Endothelial cell (in vitro differentiated cells): Measurements from ENCODE around the gene NAA25. TPM values are rescaled to one million over a fixed set of nuclear protein-coding genes. Genes with fewer than 3 reads are reported as not detected.
"Not testable (repeated sequence)": the region's sequence is repeated elsewhere in the genome, so short reads cannot be mapped to it uniquely, and the experiment has no call there.

ENCODE experiments used
- DNase-seq: peaks from one replicate; pipeline ENCODE4 v3.0.0; 2021; ENCODE audit warnings: low spot score
- H3K27ac Mint-ChIP-seq: one replicate; pipeline ENCODE4 v1.8.0; 2021; ENCODE audit warnings: mixed read lengths, inconsistent platforms; ENCODE audit not compliant: unreplicated experiment
- H3K27me3 Mint-ChIP-seq: one replicate; pipeline ENCODE4 v1.8.0; 2021; ENCODE audit warnings: mild to moderate bottlenecking, moderate library complexity, mixed read lengths, inconsistent platforms; ENCODE audit not compliant: unreplicated experiment
- H3K36me3 Mint-ChIP-seq: one replicate; pipeline ENCODE4 v1.8.0; 2021; ENCODE audit warnings: mild to moderate bottlenecking, low read depth, mixed read lengths, inconsistent platforms; ENCODE audit not compliant: unreplicated experiment
- H3K4me1 Mint-ChIP-seq: one replicate; pipeline ENCODE4 v1.8.0; 2021; ENCODE audit warnings: mild to moderate bottlenecking, mixed read lengths, inconsistent platforms; ENCODE audit not compliant: unreplicated experiment
- H3K4me3 Mint-ChIP-seq: one replicate; pipeline ENCODE4 v1.8.0; 2021; ENCODE audit warnings: mild to moderate bottlenecking, mixed read lengths, inconsistent platforms; ENCODE audit not compliant: unreplicated experiment
- H3K9me3 Mint-ChIP-seq: one replicate; pipeline ENCODE4 v1.8.0; 2021; ENCODE audit warnings: mixed read lengths, inconsistent platforms; ENCODE audit not compliant: unreplicated experiment
- total RNA-seq: library from RNA; stranded (reverse); fragmentation: NEBNext Ultra II Directional; extraction: Animal tissue kit (Norgen Biotek cat#: 25700); gene quantifications from one replicate; pipeline ENCODE4 v1.2.1, GENCODE V29; 2021; ENCODE audit not compliant: unreplicated experiment
- TF ChIP-seq, protein P1 (sequence below): fragments of 200-600 bp; sonication (generic); IDR thresholded peaks from one replicate; pipeline ENCODE4 v1.5.0; 2021; ENCODE audit warnings: antibody characterized with exemption; ENCODE audit not compliant: unreplicated experiment

The NAA25 gene
- total RNA-seq, 1 donor from 2014 or later: 23.4 TPM

DNA sequence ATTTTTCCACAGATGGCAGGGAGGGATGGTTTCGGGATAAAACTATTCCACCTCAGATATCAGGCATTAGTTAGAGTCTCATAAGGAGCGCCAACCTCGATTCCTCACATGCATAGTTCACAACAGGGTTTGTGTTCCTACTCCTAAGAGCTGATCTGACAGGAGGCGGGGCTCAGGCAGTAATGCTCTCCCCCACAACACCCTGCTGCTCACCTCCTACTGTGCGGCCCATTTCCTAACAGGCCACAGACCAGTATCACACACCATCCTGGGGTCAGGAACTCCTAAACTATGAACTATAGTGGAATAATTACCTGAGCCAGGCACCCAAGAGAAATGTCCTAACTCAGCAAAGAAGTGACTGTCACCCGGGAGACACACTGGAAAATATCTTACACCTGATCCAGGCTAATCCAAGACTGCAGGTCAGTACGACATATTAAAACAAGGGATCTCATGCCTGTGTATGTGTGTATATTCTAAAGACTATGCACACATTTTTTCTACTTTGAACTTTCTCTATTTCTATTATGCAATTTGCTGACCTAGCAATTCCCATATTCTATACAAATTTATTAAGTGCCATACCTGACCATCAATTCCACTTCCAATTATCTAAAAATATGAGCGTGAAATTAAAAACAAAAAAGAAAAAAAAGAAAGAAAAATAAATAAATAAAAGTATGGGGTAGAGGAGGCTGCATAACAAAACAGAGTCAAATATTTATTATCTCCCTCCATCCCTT, 4.7 kb downstream of the NAA25 start:
- TF ChIP-seq, protein P1, sequence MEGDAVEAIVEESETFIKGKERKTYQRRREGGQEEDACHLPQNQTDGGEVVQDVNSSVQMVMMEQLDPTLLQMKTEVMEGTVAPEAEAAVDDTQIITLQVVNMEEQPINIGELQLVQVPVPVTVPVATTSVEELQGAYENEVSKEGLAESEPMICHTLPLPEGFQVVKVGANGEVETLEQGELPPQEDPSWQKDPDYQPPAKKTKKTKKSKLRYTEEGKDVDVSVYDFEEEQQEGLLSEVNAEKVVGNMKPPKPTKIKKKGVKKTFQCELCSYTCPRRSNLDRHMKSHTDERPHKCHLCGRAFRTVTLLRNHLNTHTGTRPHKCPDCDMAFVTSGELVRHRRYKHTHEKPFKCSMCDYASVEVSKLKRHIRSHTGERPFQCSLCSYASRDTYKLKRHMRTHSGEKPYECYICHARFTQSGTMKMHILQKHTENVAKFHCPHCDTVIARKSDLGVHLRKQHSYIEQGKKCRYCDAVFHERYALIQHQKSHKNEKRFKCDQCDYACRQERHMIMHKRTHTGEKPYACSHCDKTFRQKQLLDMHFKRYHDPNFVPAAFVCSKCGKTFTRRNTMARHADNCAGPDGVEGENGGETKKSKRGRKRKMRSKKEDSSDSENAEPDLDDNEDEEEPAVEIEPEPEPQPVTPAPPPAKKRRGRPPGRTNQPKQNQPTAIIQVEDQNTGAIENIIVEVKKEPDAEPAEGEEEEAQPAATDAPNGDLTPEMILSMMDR: no peak

DNA sequence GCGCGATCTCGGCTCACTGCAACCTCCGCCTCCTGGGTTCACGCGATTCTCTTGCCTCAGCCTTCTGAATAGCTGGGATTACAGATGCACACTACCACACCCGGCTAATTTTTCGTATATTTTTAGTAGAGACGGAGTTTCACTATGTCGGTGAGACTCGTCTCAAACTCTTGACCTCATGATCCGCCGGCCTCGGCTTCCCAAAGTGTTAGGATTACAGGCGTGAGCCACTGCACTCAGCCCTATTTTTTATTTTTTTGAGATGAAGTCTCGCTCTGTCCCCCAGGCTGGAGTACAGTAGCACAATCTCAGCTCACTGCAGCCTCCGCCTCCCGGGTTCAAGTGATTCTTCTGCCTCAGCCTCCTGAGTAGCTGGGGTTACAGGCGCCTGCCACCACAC, 5.8 kb downstream of the NAA25 start:
- Mint-ChIP-seq H3K4me1 (peaks cover 17% of the 10 kb centered on the region), H3K36me3 (peaks cover 11% of the 10 kb centered on the region)
- not testable (repeated sequence) for H3K27ac Mint-ChIP-seq, DNase-seq, H3K9me3 Mint-ChIP-seq, H3K27me3 Mint-ChIP-seq, H3K4me3 Mint-ChIP-seq

More for the DNA sequence above, 4.7 kb downstream of the NAA25 start:
- no peak for DNase-seq
- Mint-ChIP-seq H3K27me3 (peaks cover 7% of the 10 kb centered on the region), H3K4me1 (peaks cover 20% of the 10 kb centered on the region), H3K4me3 (no peak overlapping the region), H3K9me3 (no peaks in the 10 kb centered on the region), H3K27ac (no peak overlapping the region), H3K36me3 (peaks cover 5% of the 10 kb centered on the region)

DNA sequence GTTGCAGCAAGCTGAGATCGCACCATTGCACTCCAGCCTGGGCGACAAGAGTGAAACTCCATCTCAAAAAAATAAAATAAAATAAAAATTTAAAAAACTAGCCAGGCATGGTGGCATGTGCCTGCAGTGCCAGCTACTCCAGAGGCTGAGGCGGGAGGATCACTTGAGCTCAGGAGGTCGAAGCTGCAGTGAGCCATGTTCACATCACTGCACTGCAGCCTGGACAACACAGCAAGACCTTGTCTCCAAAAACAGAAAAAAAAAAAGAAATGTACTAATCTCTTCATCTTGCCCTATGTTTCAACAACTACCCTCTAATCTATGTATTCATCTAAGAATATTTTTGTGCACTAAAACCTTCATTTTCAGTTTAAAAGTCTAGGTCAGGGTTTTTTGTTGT, 6.5 kb downstream of the NAA25 start:
- Mint-ChIP-seq H3K36me3 (peaks cover 11% of the 10 kb centered on the region), H3K4me3 (no peak overlapping the region), H3K27me3 (peaks cover 3% of the 10 kb centered on the region), H3K27ac (no peak overlapping the region), H3K4me1 (peaks cover 11% of the 10 kb centered on the region), H3K9me3 (no peaks in the 10 kb centered on the region)
- TF ChIP-seq, protein P1: no peak
- DNase-seq: no peak

DNA sequence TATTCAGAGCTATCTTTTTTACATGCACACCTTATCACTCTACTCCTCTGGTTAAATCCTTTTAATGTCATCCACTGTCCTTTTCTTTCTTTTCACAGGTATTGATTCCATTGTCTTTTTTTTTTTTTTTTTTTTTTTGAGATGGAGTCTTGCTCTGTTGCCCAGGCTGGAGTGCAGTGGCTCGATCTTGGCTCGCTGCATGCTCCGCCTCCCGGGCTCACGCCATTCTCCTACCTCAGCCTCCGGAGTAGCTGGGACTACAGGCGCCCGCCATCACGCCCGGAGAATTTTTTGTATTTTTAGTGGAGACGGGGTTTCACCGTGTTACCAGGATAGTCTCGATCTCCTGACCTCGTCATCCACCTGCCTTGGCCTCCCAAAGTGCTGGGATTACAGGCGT, 8.1 kb downstream of the NAA25 start:
- H3K9me3 Mint-ChIP-seq, H3K4me3 Mint-ChIP-seq, H3K27ac Mint-ChIP-seq, H3K27me3 Mint-ChIP-seq, H3K4me1 Mint-ChIP-seq, DNase-seq: not testable (repeated sequence)
- H3K36me3 Mint-ChIP-seq: peaks cover 11% of the 10 kb centered on the region

DNA sequence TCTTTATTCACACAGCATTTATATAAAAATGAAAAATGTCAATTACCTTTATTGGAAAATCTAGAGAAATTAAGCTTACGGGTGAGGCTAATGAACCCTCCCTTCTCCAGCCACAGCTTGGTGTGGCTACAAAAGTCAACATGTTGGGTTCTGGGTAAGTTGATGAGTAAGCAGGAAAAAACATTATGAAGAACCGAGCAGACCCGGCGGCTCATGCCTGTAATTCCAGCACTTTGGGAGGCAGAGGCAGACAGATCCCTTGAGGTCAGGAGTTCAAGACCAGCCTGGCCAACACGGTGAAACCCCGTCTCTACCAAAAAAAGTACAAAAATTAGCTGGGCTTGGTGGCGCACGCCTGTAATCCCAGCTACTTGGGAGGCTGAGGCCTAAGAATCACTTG, 10.9 kb downstream of the NAA25 start:
- H3K36me3 Mint-ChIP-seq: peaks cover 11% of the 10 kb centered on the region
- H3K9me3 Mint-ChIP-seq: no peaks in the 10 kb centered on the region
- no peaks in the 10 kb centered on the region for H3K4me1 Mint-ChIP-seq
- H3K4me3 Mint-ChIP-seq: no peak overlapping the region
- no peak overlapping the region for H3K27ac Mint-ChIP-seq
- TF ChIP-seq, protein P1: no peak
- H3K27me3 Mint-ChIP-seq: no peaks in the 10 kb centered on the region
- no peak for DNase-seq

DNA sequence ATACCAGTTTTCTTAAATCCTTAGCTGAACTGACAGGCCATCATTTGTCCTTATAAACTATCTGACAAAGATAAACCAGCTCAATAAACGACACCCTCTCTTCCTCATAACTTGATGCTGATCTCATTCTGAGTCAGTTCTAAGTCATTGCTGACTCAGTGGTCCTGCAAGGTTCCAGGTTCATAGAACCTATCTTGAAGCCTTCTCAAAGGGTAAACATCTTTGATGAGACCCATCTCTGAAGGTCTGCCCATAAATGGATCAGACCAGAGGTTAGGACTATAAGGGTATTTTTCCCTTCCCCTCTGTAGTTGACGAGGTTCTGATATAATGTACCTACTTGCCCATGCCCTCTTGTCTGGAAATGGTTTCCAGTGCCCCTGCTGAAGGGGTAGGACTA, 11.9 kb downstream of the NAA25 start:
- Mint-ChIP-seq H3K36me3 (peaks cover 11% of the 10 kb centered on the region), H3K9me3 (no peaks in the 10 kb centered on the region), H3K27ac (no peak overlapping the region), H3K27me3 (no peaks in the 10 kb centered on the region), H3K4me1 (no peaks in the 10 kb centered on the region), H3K4me3 (no peak overlapping the region)
- TF ChIP-seq, protein P1: no peak
- no peak for DNase-seq
